NCI-H226 (cell line): ENCODE data around the gene SGSM2.

Source experiments
- DNase-seq: peaks from one replicate; pipeline ENCODE4 v3.0.0-alpha.2; 2015

SGSM2 gene

GRCh38 chr17:2427215-2427614 is 89.9 kb downstream of the SGSM2 start:
- DNase-seq = no peak

GRCh38 chr17:2427910-2428309 is 90.6 kb downstream of the SGSM2 start:
- DNase-seq = no peak
